CD4-positive, CD25-positive, alpha-beta regulatory T cell (primary cell): ENCODE measurements around the gene C1QBP. TPM values are rescaled to one million over a fixed set of nuclear protein-coding genes. Genes with fewer than 3 reads are reported as not detected.

Experiments
- ATAC-seq, 2 donors: fragments of 150-1000 bp; cut with Tn5 transposase; one replicate each; pipeline ENCODE4 v1.10.0; 2021; ENCODE audit warnings: low read depth in 2 of 2, moderate number of reproducible peaks in 2 of 2, moderate library complexity in 1 of 2
- DNase-seq, 3 donors: peaks; one replicate each; pipeline versions ENCODE4 v3.0.0 to v3.0.0-alpha.2; 2012 to 2022; ENCODE audit warnings: mixed read lengths in 1 of 3
- H3K27ac ChIP-seq: one replicate; pipeline ENCODE4 v1.7.0; 2013; ENCODE audit warnings: mild to moderate bottlenecking, low read length; ENCODE audit not compliant: insufficient read depth, poor library complexity, severe bottlenecking
- H3K27me3 ChIP-seq: one replicate; pipeline ENCODE4 v1.7.0; 2013; ENCODE audit warnings: low read length; ENCODE audit not compliant: control insufficient read depth, insufficient read depth
- H3K36me3 ChIP-seq: one replicate; pipeline ENCODE4 v1.7.0; 2013; ENCODE audit warnings: mild to moderate bottlenecking, low read length, moderate library complexity; ENCODE audit not compliant: control insufficient read depth, insufficient read depth
- H3K4me1 ChIP-seq: 2 replicates; pipeline ENCODE4 v1.7.0; 2013; ENCODE audit warnings: mild to moderate bottlenecking, low read length; ENCODE audit not compliant: insufficient read depth, control insufficient read depth, poor library complexity, severe bottlenecking
- H3K4me3 ChIP-seq: one replicate; pipeline ENCODE4 v1.7.0; 2013; ENCODE audit warnings: low read depth, mild to moderate bottlenecking, low read length, moderate library complexity
- H3K9me3 ChIP-seq, 2 experiments: 1 replicate in 1 of 2; 2 replicates in 1 of 2; pipeline ENCODE4 v1.7.0; 2013; ENCODE audit warnings: low read length in 2 of 2, mild to moderate bottlenecking in 1 of 2, moderate library complexity in 1 of 2; ENCODE audit not compliant: control insufficient read depth in 2 of 2
- H3K27ac Mint-ChIP-seq, 3 donors: one replicate each; pipeline ENCODE4 v1.8.0; 2020 to 2022; ENCODE audit warnings: mild to moderate bottlenecking in 3 of 3, mixed read lengths in 3 of 3, moderate library complexity in 2 of 3
- H3K27me3 Mint-ChIP-seq: one replicate; pipeline ENCODE4 v1.8.0; 2022; ENCODE audit warnings: mild to moderate bottlenecking, mixed read lengths
- H3K36me3 Mint-ChIP-seq: one replicate; pipeline ENCODE4 v1.8.0; 2020; ENCODE audit warnings: mixed read lengths
- H3K4me1 Mint-ChIP-seq, 4 donors: one replicate each; pipeline ENCODE4 v1.8.0; 2020 to 2022; ENCODE audit warnings: mixed read lengths in 4 of 4, mild to moderate bottlenecking in 1 of 4
- H3K4me3 Mint-ChIP-seq, 4 donors: one replicate each; pipeline ENCODE4 v1.8.0; 2020 to 2022; ENCODE audit warnings: mild to moderate bottlenecking in 4 of 4, mixed read lengths in 4 of 4, moderate library complexity in 3 of 4
- H3K9me3 Mint-ChIP-seq, 7 donors: one replicate each; pipeline ENCODE4 v1.8.0; 2020 to 2022; ENCODE audit warnings: mixed read lengths in 7 of 7, mild to moderate bottlenecking in 3 of 7, moderate library complexity in 2 of 7
- polyA plus RNA-seq, 4 donors: library from polyadenylated mRNA; unstranded; fragments of 300-500 nt; fragmentation: Illumina TruSeq; gene quantifications; one replicate each; pipeline ENCODE4 v1.2.3, GENCODE V29; 2021
- total RNA-seq: library from RNA; stranded (reverse); gene quantifications from one replicate; pipeline ENCODE4 v1.2.3, GENCODE V29; 2022

C1QBP gene
- total RNA-seq (58.4 TPM), polyA plus RNA-seq (100 to 1,000 TPM; 226 to 285 (median 258) TPM)

- Histone ChIP-seq H3K27me3 (no peaks in the 10 kb centered on the region), H3K4me1 (peaks cover 26% of the 10 kb centered on the region), H3K9me3 (no peaks in the 10 kb centered on the region), H3K4me3 (peak within 1 kb of the TSS; percentile 88), H3K27ac (peak within 1 kb of the TSS; percentile 75), H3K36me3 (peaks cover 34% of the 10 kb centered on the region)
- Mint-ChIP-seq H3K9me3 (no peaks in the 10 kb centered on the region), H3K4me1 (peaks cover 14 to 45% (median 30%) of the 10 kb centered on the region in 4 donors), H3K4me3 (peak within 1 kb of the TSS; percentile 88 to 97 (median 91)), H3K27me3 (no peaks in the 10 kb centered on the region), H3K27ac (peak within 1 kb of the TSS; percentile 91 to 92 (median 92)), H3K36me3 (peaks cover 13% of the 10 kb centered on the region)
- peak; percentile 85 to 97 (median 92) for DNase-seq
- peak; percentile 93 to 94 for ATAC-seq
Measured at GRCh38 chr17:5438716-5439445, at the start of gene C1QBP. C1QBP (minus strand) TSS chr17:5439155; CDS start chr17:5439073, 82 bp downstream.

DNA sequence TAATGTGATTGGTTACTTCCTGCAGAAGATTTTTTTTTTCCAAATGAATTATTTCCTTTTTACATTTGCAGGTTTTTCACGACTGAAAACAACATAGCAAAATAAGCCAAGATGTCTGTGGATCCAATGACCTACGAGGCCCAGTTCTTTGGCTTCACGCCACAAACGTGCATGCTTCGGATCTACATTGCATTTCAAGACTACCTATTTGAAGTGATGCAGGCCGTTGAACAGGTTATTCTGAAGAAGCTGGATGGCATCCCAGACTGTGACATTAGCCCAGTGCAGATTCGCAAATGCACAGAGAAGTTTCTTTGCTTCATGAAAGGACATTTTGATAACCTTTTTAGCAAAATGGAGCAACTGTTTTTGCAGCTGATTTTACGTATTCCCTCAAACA, 49.8 kb upstream of the C1QBP start:
- H3K27ac ChIP-seq = no peak overlapping the region
- H3K9me3 ChIP-seq = no peaks in the 10 kb centered on the region
- H3K4me1 ChIP-seq = peaks cover 26% of the 10 kb centered on the region
- peaks cover 0 to 1% (median 0%) of the 10 kb centered on the region in 7 donors for H3K9me3 Mint-ChIP-seq
- peaks cover 13 to 59% (median 29%) of the 10 kb centered on the region in 4 donors for H3K4me1 Mint-ChIP-seq
- peak overlapping the region in 2 of 4 donors; percentile 78 to 93 for H3K4me3 Mint-ChIP-seq
- no peak overlapping the region for H3K4me3 ChIP-seq
- no peaks in the 10 kb centered on the region for H3K27me3 ChIP-seq
- H3K27ac Mint-ChIP-seq = peak overlapping the region in 2 of 3 donors; percentile 69
- peaks cover 24% of the 10 kb centered on the region for H3K36me3 ChIP-seq
- DNase-seq = no peak
- no peak for ATAC-seq
- H3K27me3 Mint-ChIP-seq = no peaks in the 10 kb centered on the region
- H3K36me3 Mint-ChIP-seq = peaks cover 12% of the 10 kb centered on the region

GRCh38 chr17:5486206-5487124, 47.5 kb upstream of the C1QBP start, which contains the start of gene MIS12:
MIS12 (plus strand) TSS chr17:5486566; CDS start chr17:5488863, 2,297 bp downstream.
- peaks cover 21 to 76% (median 42%) of the 10 kb centered on the region in 4 donors for H3K4me1 Mint-ChIP-seq
- peaks cover 25% of the 10 kb centered on the region for H3K36me3 Mint-ChIP-seq

DNA sequence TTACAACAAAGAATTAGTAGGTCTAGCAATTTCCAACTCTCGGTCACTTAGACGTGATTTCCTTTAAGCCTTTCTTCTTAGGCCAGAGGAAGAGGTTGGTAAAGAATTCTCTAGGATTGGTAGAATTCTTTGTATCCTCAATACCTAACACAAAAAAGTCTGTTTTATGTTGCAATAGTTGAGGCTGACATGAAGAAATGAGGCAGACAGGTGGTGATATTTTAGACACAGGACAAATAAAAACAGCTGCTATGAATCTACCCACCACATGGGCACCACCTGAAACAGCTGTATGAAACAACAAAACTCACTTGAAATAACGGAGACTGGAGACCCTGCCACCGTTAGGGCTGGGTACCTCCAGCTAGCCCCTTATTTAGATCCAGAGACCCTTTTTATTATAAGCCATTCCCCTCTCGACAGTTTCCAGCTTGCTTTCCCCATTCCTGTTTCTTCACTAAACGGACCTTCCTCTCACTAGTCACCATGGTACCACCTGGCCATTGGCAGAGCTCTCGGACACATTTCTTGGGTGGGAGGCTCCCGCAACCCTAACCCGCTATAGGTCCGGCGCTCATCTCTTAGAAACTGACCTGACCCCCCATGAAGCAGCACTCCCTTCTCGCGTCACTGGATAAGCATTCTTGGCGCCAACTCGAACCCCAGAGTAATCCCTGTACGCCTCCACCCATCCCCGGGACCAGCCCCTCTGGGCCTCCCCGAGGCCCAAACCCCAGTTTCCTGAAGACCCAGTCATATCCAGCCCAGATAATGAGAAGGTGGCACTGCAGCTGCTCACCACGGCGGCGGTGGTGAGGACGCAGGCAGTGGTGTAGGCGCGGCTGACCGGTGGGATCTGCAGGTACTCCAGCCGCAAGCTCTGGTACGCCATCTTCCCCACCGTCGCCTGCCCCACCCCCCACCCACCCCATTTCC, 46.6 kb upstream of the C1QBP start, which contains the start of gene DERL2:
Gene DERL2, minus strand, starts transcription at position 909 of the 936 bp plus-strand sequence. Its CDS starts 17 bp downstream, at position 892.
- no peaks in the 10 kb centered on the region for H3K27me3 Mint-ChIP-seq
- peaks cover 49% of the 10 kb centered on the region for H3K36me3 ChIP-seq
- peaks cover 21 to 79% (median 47%) of the 10 kb centered on the region in 4 donors for H3K4me1 Mint-ChIP-seq
- peak within 1 kb of the TSS; percentile 97 to 99 (median 99) for H3K27ac Mint-ChIP-seq
- H3K4me3 Mint-ChIP-seq = peak within 1 kb of the TSS; percentile 93 to 95 (median 94)
- H3K4me3 ChIP-seq = peak within 1 kb of the TSS; percentile 96
- ATAC-seq (no peak), DNase-seq (peak in 1 of 3 donors; percentile 11)
- peaks cover 0 to 1% (median 0%) of the 10 kb centered on the region in 7 donors for H3K9me3 Mint-ChIP-seq
- H3K27me3 ChIP-seq = no peaks in the 10 kb centered on the region
- peaks cover 33% of the 10 kb centered on the region for H3K36me3 Mint-ChIP-seq
- H3K27ac ChIP-seq = peak within 1 kb of the TSS; percentile 95
- H3K9me3 ChIP-seq = no peaks in the 10 kb centered on the region
- peaks cover 30% of the 10 kb centered on the region for H3K4me1 ChIP-seq

More at GRCh38 chr17:5486206-5487124, 47.5 kb upstream of the C1QBP start, which contains the start of gene MIS12:
- ATAC-seq = peak; percentile 89 to 94
- H3K27ac Mint-ChIP-seq = peak within 1 kb of the TSS; percentile 97 to 99 (median 99)
- peak within 1 kb of the TSS; percentile 93 to 95 (median 94) for H3K4me3 Mint-ChIP-seq
- peaks cover 30% of the 10 kb centered on the region for H3K4me1 ChIP-seq
- no peaks in the 10 kb centered on the region for H3K27me3 ChIP-seq
- H3K4me3 ChIP-seq = peak within 1 kb of the TSS; percentile 96
- peaks cover 41% of the 10 kb centered on the region for H3K36me3 ChIP-seq
- H3K9me3 Mint-ChIP-seq = peaks cover 0 to 1% (median 0%) of the 10 kb centered on the region in 7 donors
- no peaks in the 10 kb centered on the region for H3K9me3 ChIP-seq
- no peaks in the 10 kb centered on the region for H3K27me3 Mint-ChIP-seq
- peak within 1 kb of the TSS; percentile 95 for H3K27ac ChIP-seq
- DNase-seq = peak; percentile 98 to 100 (median 98)

GRCh38 chr17:5481451-5481850, 42.5 kb upstream of the C1QBP start:
- DNase-seq (no peak), ATAC-seq (no peak)
- no peaks in the 10 kb centered on the region for H3K27me3 Mint-ChIP-seq
- H3K4me3 Mint-ChIP-seq = no peak overlapping the region
- Histone ChIP-seq H3K27ac (no peak overlapping the region), H3K9me3 (no peaks in the 10 kb centered on the region), H3K4me3 (no peak overlapping the region), H3K36me3 (peaks cover 75% of the 10 kb centered on the region), H3K4me1 (peaks cover 19% of the 10 kb centered on the region), H3K27me3 (no peaks in the 10 kb centered on the region)
- H3K36me3 Mint-ChIP-seq = peaks cover 51% of the 10 kb centered on the region
- no peaks in the 10 kb centered on the region for H3K9me3 Mint-ChIP-seq
- no peak overlapping the region for H3K27ac Mint-ChIP-seq
- H3K4me1 Mint-ChIP-seq = peaks cover 13 to 72% (median 48%) of the 10 kb centered on the region in 4 donors

DNA sequence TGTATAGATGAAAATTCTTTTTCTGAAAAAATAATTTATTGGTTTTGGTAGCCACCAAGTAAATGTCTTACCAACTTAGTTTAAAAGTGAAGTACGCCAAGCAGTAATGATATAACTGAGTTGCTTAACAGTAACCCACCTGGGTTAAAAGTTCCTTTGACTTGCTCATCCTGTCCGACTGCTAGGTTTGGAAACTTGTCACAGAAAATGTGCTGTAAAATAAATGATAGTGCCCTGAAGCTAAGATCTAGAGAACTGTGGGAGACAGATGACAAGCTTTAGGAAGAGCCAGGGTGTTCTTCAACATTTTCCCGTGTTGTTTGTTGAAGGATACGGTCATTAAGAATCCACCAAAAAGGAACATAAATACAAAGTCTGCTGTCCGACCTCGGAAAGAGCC, 42.0 kb upstream of the C1QBP start:
- peaks cover 51% of the 10 kb centered on the region for H3K36me3 Mint-ChIP-seq

More for the DNA sequence above, 42.0 kb upstream of the C1QBP start:
- Mint-ChIP-seq H3K9me3 (no peaks in the 10 kb centered on the region), H3K4me3 (peak overlapping the region in 1 of 4 donors; percentile 38), H3K27ac (no peak overlapping the region), H3K4me1 (peaks cover 13 to 72% (median 47%) of the 10 kb centered on the region in 4 donors), H3K27me3 (no peaks in the 10 kb centered on the region)
- Histone ChIP-seq H3K27me3 (no peaks in the 10 kb centered on the region), H3K4me1 (peaks cover 19% of the 10 kb centered on the region), H3K27ac (no peak overlapping the region), H3K9me3 (no peaks in the 10 kb centered on the region), H3K4me3 (no peak overlapping the region), H3K36me3 (peaks cover 80% of the 10 kb centered on the region)
- DNase-seq = no peak
- ATAC-seq = no peak
